Measurements from ENCODE around the gene RBM24. TPM values are rescaled to one million over a fixed set of nuclear protein-coding genes. Genes with fewer than 3 reads are reported as not detected.
"Not testable (repeated sequence)": the region's sequence is repeated elsewhere in the genome, so short reads cannot be mapped to it uniquely, and the experiment has no call there.

RBM24 gene
- total and polyA plus RNA-seq, 7 donors: 1.3 to 34.1 (median 8.3) TPM

DNA sequence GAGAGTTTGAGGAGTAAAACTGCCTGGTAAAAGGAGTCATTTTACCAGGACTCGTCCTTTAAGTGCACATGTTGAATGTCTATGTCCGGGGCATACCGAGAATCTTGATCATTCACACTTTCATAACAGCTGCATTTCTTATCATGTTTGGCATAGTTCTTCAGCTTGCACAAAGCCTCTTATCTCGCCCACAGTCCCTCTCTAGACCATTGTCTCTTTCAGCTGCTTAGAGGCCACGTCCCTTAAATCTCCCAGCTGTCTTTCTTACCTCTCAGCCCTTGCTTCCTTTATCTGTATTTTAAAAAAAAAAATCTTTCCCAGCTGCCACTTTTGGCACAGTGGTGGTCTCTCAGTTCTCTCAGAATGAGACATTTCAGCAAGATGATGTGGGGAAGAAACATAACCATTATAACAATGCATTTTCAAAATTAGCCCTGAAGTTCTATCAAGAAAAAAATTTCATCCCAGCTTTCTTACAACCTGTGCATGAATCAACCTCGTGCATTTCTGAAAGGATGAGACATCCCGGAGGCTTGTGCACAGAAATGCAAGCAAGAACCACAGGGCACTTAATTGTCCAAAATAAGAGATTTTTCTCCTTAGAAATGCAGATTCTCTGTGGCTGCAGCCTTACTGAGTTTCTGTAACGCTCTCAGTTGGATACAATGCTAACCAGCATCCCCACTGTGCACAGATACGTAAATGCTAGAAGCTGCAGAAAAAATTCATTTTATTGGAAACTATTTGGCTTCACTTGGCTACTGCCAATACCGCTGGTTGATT, 24.2 kb downstream of the RBM24 start:
- H3K4me1 ChIP-seq: no peaks in the 10 kb centered on the region
- no peak overlapping the region for H3K4me3 ChIP-seq
- no peaks in the 10 kb centered on the region for H3K27me3 ChIP-seq
- WGBS, 2 donors: 47 to 51% methylated on average over 10 of the region's 10 CpGs
- no peak overlapping the region for H3K27ac ChIP-seq
- H3K36me3 ChIP-seq: no peaks in the 10 kb centered on the region
- intact Hi-C loops (cut with DNase I): no loop called here
- TF ChIP-seq, protein P1, sequence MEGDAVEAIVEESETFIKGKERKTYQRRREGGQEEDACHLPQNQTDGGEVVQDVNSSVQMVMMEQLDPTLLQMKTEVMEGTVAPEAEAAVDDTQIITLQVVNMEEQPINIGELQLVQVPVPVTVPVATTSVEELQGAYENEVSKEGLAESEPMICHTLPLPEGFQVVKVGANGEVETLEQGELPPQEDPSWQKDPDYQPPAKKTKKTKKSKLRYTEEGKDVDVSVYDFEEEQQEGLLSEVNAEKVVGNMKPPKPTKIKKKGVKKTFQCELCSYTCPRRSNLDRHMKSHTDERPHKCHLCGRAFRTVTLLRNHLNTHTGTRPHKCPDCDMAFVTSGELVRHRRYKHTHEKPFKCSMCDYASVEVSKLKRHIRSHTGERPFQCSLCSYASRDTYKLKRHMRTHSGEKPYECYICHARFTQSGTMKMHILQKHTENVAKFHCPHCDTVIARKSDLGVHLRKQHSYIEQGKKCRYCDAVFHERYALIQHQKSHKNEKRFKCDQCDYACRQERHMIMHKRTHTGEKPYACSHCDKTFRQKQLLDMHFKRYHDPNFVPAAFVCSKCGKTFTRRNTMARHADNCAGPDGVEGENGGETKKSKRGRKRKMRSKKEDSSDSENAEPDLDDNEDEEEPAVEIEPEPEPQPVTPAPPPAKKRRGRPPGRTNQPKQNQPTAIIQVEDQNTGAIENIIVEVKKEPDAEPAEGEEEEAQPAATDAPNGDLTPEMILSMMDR (IDR thresholded peaks at IDR 0.05): no peak
- no peak for TF ChIP-seq POLR2A (IDR thresholded peaks at IDR 0.05)
- no peak for TF ChIP-seq POLR2AphosphoS5 (IDR thresholded peaks at IDR 0.05)
- no peak for TF ChIP-seq EP300 (IDR thresholded peaks at IDR 0.05)
- H3K9me3 ChIP-seq: no peaks in the 10 kb centered on the region
- DNase-seq: no peak

DNA sequence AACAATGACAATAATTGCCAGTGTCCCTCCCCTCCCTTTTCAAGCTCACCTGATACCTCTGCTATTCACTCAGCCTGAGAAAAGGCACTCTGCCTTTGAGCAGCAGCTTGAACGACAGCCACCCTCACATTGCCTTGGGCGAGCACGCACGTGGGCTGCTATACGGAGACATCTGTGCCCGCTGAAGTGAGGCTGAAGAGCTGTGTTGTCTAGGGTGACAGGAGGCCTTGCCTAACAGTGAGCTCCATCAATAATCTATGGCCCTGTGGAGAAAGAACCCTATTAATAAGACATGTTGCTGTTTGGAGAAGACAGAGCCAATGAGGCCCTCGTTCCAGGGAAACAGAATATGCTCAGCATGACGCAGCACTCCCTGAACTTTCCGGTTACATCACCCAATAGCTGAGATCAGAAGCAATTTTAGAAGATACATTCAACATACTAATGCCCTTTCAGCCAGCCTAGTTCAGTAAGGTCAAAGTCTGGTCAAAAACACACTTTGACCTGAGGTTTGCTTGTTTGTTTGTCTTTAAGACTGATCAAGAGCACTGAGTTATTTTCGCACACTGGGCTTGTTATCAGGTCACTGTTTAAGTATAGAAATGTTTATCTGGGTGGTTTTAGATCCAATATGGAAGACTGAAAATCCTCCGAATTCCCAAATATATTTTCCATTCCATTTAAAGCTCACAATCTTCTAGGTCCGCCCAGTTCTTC, 30.6 kb downstream of the RBM24 start:
- Histone ChIP-seq H3K27me3 (no peaks in the 10 kb centered on the region), H3K9me3 (no peaks in the 10 kb centered on the region), H3K36me3 (no peaks in the 10 kb centered on the region), H3K27ac (no peak overlapping the region), H3K4me1 (no peaks in the 10 kb centered on the region), H3K4me3 (no peak overlapping the region)
- TF ChIP-seq, protein P1 (IDR thresholded peaks at IDR 0.05): no peak
- TF ChIP-seq POLR2A (IDR thresholded peaks at IDR 0.05) (no peak), EP300 (IDR thresholded peaks at IDR 0.05) (no peak)
- WGBS, 2 donors: 72 to 83% methylated on average over 12 of the region's 12 CpGs
- no peak for DNase-seq
- intact Hi-C loops (cut with DNase I): no loop called here

DNA sequence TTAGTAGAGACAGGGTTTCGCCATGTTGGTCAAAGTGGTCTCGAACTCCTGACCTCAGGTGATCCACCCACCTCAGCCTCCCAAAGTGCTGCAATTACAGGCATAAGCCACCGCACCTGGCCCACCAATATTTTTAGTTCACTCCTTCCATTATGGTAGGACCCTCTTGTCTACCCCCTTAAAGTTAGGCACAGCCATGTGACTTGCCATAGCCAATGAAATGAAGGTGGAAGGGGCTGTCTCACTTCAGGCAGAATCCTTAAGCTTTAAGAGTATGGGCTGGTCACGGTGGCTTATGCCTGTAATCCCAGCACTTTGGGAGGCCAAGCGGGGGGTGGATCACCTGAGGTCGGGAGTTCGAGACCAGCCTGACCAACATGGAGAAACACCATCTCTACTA, 32.1 kb downstream of the RBM24 start:
- H3K4me1 ChIP-seq; H3K36me3 ChIP-seq; H3K4me3 ChIP-seq; H3K27ac ChIP-seq; H3K9me3 ChIP-seq; intact Hi-C loops (cut with DNase I); H3K27me3 ChIP-seq; DNase-seq: not testable (repeated sequence)
- WGBS, 2 donors: 92 to 95% methylated on average over 7 of the region's 7 CpGs

DNA sequence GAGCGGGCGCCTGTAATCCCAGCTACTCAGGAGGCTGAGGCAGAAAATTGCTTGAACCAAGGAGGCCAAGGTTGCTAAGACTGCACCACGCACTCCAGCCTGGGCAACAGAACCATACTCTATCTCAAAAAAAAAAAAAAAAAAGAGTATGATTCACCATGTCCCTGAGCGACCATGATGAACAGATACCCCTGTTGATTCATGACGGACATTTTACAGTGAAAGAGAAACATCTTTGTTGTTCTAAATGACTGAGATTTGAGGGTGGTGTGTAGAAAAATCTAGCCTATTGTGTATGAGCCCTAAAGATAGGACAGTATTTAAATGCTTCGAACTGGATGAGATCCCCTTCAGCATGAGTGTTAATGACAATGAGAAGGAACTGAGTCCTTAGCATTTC, 32.8 kb downstream of the RBM24 start:
- 94 to 96% methylated on average over 6 of the region's 6 CpGs for WGBS, 2 donors
- TF ChIP-seq, protein P1 (IDR thresholded peaks at IDR 0.05): no peak
- TF ChIP-seq EP300 (IDR thresholded peaks at IDR 0.05) (no peak), POLR2A (IDR thresholded peaks at IDR 0.05) (no peak), POLR2AphosphoS5 (IDR thresholded peaks at IDR 0.05) (no peak)

DNA sequence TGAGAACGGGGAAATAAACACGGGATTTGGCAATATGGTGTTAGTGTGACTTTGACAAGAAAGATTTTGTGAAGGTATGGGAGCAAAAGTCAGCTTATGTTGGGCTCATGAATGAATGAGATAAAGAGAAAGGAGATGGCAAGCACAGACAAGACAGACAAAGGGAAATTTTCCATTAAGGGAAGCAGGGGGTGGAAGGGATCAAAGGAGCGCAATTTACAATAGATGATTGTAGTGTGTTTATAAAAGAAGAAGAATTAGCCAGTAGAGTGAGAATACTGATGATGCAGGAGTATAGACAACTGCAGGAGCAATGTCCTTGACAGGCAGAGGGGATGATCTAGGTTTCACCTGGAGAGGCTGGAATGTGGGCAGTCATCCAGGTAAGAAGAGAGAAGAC, 34.1 kb downstream of the RBM24 start:
- H3K27me3 ChIP-seq: no peaks in the 10 kb centered on the region
- H3K36me3 ChIP-seq: no peaks in the 10 kb centered on the region
- intact Hi-C loops (cut with DNase I): no loop called here
- no peak for DNase-seq
- 95 to 99% methylated on average over 3 of the region's 3 CpGs for WGBS, 2 donors
- H3K4me1 ChIP-seq: no peaks in the 10 kb centered on the region
- H3K4me3 ChIP-seq: no peak overlapping the region
- TF ChIP-seq POLR2A (IDR thresholded peaks at IDR 0.05) (no peak), POLR2AphosphoS5 (IDR thresholded peaks at IDR 0.05) (no peak), EP300 (IDR thresholded peaks at IDR 0.05) (no peak)
- TF ChIP-seq, protein P1 (IDR thresholded peaks at IDR 0.05): no peak
- no peak overlapping the region for H3K27ac ChIP-seq
- no peaks in the 10 kb centered on the region for H3K9me3 ChIP-seq

More for the DNA sequence above, 32.8 kb downstream of the RBM24 start:
- Histone ChIP-seq H3K27ac (no peak overlapping the region), H3K4me3 (no peak overlapping the region), H3K9me3 (no peaks in the 10 kb centered on the region), H3K4me1 (no peaks in the 10 kb centered on the region), H3K27me3 (no peaks in the 10 kb centered on the region), H3K36me3 (no peaks in the 10 kb centered on the region)
- DNase-seq: no peak
- intact Hi-C loops (cut with DNase I): no loop called here

All from sigmoid colon (tissue), 7 donors.